ENCODE results near the gene COG5. TPM values are rescaled to one million over a fixed set of nuclear protein-coding genes. Genes with fewer than 3 reads are reported as not detected.

The COG5 gene
- total RNA-seq, 1 donor from 2014 or later, result 52.0 TPM

- TF ChIP-seq, protein P1, sequence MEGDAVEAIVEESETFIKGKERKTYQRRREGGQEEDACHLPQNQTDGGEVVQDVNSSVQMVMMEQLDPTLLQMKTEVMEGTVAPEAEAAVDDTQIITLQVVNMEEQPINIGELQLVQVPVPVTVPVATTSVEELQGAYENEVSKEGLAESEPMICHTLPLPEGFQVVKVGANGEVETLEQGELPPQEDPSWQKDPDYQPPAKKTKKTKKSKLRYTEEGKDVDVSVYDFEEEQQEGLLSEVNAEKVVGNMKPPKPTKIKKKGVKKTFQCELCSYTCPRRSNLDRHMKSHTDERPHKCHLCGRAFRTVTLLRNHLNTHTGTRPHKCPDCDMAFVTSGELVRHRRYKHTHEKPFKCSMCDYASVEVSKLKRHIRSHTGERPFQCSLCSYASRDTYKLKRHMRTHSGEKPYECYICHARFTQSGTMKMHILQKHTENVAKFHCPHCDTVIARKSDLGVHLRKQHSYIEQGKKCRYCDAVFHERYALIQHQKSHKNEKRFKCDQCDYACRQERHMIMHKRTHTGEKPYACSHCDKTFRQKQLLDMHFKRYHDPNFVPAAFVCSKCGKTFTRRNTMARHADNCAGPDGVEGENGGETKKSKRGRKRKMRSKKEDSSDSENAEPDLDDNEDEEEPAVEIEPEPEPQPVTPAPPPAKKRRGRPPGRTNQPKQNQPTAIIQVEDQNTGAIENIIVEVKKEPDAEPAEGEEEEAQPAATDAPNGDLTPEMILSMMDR (IDR thresholded peaks at IDR 0.05; ENCODE audit: unreplicated experiment), result no peak
- Mint-ChIP-seq H3K27me3 (ENCODE audit: low read depth) (no peaks in the 10 kb centered on the region), H3K4me1 (no peaks in the 10 kb centered on the region), H3K9me3 (peaks cover 2% of the 10 kb centered on the region), H3K4me3 (no peak overlapping the region), H3K27ac (no peak overlapping the region), H3K36me3 (peaks cover 18% of the 10 kb centered on the region)
- no peak for DNase-seq (ENCODE audit: low spot score in 2 of 2, unreplicated experiment in 2 of 2)
Observed at GRCh38 chr7:107528461-107528860, 35.3 kb downstream of the COG5 start.

- Mint-ChIP-seq H3K27me3 (ENCODE audit: low read depth) (no peaks in the 10 kb centered on the region), H3K4me1 (no peaks in the 10 kb centered on the region), H3K36me3 (peaks cover 20% of the 10 kb centered on the region), H3K9me3 (no peaks in the 10 kb centered on the region), H3K27ac (no peak overlapping the region), H3K4me3 (no peak overlapping the region)
- DNase-seq (ENCODE audit: low spot score in 2 of 2, unreplicated experiment in 2 of 2), result no peak
- TF ChIP-seq, protein P1 (IDR thresholded peaks at IDR 0.05; ENCODE audit: unreplicated experiment), result no peak
Observed at GRCh38 chr7:107527196-107527595, 36.5 kb downstream of the COG5 start.

GRCh38 chr7:107526672-107527071 is 37.0 kb downstream of the COG5 start:
- Mint-ChIP-seq H3K9me3 (peaks cover 3% of the 10 kb centered on the region), H3K27me3 (ENCODE audit: low read depth) (no peaks in the 10 kb centered on the region), H3K4me3 (no peak overlapping the region), H3K36me3 (peaks cover 23% of the 10 kb centered on the region), H3K27ac (no peak overlapping the region), H3K4me1 (no peaks in the 10 kb centered on the region)
- no peak for DNase-seq (ENCODE audit: low spot score in 2 of 2, unreplicated experiment in 2 of 2)
- TF ChIP-seq, protein P1 (IDR thresholded peaks at IDR 0.05; ENCODE audit: unreplicated experiment), result no peak

DNA sequence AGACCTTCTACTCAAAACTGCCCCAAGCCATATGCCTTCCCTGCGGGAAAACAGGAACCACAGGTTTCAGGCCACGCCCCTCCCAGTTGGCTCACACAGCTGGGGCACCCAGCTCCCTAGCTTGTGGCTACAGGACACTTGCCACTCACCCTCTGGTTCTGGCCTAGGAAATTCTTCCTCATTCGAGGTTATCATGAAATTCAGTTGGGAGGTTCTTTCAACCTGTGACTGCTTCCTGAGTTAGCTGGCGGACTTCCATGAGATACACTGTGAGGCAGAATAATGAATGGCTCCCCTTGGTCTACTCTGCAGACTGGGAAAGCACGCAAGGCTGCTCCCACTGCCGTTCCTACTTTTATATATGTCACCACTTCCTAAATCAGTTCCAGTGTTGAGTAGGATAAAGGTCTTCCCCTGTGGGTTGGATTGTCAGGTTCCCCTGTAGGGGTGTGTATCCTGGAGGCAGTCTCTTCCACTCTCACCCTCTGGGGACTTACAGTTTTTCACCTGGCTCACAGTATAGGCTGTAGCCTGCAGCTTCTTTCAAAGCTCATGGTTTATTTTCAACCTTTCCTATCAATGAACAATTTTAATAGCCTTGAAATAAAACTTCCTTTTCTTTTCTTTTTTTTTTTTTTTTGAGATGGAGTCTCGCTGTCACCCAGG is 56.9 kb downstream of the COG5 start:
- H3K27me3 Mint-ChIP-seq (ENCODE audit: low read depth), result no peaks in the 10 kb centered on the region

DNA sequence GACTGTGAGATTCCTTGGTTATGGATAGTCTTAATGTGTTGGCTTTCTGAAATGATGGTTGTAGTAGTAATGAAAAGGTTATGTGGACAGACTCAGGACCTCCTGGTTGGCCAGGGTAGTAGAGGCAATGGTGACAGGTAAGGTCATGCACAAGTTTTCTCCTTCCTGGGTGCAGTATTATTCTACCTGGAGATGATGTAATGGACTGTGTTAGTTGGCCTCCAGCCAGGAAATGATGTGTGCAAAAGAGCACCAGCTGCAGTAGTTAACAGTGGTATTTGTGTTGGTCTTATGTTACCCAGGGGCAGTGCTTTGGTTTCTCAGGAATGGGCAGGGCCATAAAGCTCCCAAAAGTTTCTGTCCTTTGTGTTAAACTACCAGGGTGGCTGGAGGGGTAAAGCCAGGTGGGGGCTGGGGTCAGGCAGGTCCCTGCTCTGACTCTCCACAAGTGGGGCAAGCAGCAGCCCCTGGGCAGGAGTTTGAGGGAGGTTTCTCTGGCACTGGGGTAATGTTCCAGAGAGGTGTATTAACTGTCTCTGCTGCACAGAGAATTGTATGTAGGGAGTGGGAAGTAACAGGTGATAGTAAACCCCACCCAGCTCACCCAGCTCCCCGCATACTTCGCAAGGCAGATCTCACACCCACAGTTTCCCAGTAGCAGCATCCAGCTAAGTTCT is 57.6 kb downstream of the COG5 start:
- H3K27me3 Mint-ChIP-seq (ENCODE audit: low read depth), result no peaks in the 10 kb centered on the region
- H3K9me3 Mint-ChIP-seq, result peaks cover 36% of the 10 kb centered on the region
- H3K27ac Mint-ChIP-seq, result no peak overlapping the region
- DNase-seq (ENCODE audit: low spot score in 2 of 2, unreplicated experiment in 2 of 2), result no peak
- TF ChIP-seq, protein P1 (IDR thresholded peaks at IDR 0.05; ENCODE audit: unreplicated experiment), result no peak
- H3K4me1 Mint-ChIP-seq, result peaks cover 10% of the 10 kb centered on the region
- H3K4me3 Mint-ChIP-seq, result no peak overlapping the region
- H3K36me3 Mint-ChIP-seq, result peaks cover 27% of the 10 kb centered on the region

More for the DNA sequence above, 56.9 kb downstream of the COG5 start:
- Mint-ChIP-seq H3K27ac (no peak overlapping the region), H3K36me3 (peaks cover 32% of the 10 kb centered on the region), H3K4me1 (peaks cover 10% of the 10 kb centered on the region), H3K4me3 (no peak overlapping the region), H3K9me3 (peaks cover 37% of the 10 kb centered on the region)
- TF ChIP-seq, protein P1 (IDR thresholded peaks at IDR 0.05; ENCODE audit: unreplicated experiment), result no peak
- DNase-seq (ENCODE audit: low spot score in 2 of 2, unreplicated experiment in 2 of 2), result no peak
